ENCODE results near the gene TXNRD3.

TXNRD3 gene

GRCh38 chr3:126580746-126581145, 74.2 kb downstream of the TXNRD3 start:
- no peak for DNase-seq

GRCh38 chr3:126578702-126579101, 76.2 kb downstream of the TXNRD3 start:
- DNase-seq: no peak

GRCh38 chr3:126577261-126577660, 77.7 kb downstream of the TXNRD3 start:
- no peak for DNase-seq

GRCh38 chr3:126573492-126574117, 81.3 kb downstream of the TXNRD3 start:
- DNase-seq: no peak

GRCh38 chr3:126571078-126571477, 83.8 kb downstream of the TXNRD3 start:
- DNase-seq: no peak

GRCh38 chr3:126570103-126570541, 84.8 kb downstream of the TXNRD3 start:
- no peak for DNase-seq

GRCh38 chr3:126569390-126569975, 85.4 kb downstream of the TXNRD3 start:
- DNase-seq: no peak

GRCh38 chr3:126568776-126569342, 86.1 kb downstream of the TXNRD3 start:
- no peak for DNase-seq

- DNase-seq: no peak
Measured at GRCh38 chr3:126567696-126568438, 87.1 kb downstream of the TXNRD3 start.

GRCh38 chr3:126562737-126563276, 92.1 kb downstream of the TXNRD3 start:
- no peak for DNase-seq

- no peak for DNase-seq
Measured at GRCh38 chr3:126558336-126559071, 96.4 kb downstream of the TXNRD3 start, which contains the start of gene C3orf22. C3orf22 (minus strand) TSS chr3:126558932; CDS start chr3:126553390, 5,542 bp downstream.

GRCh38 chr3:126557761-126558160, 97.2 kb downstream of the TXNRD3 start:
- no peak for DNase-seq

- no peak for DNase-seq
Measured at GRCh38 chr3:126557415-126557745, 97.5 kb downstream of the TXNRD3 start.
